ENCODE measurements around the gene HOXC4. TPM values are rescaled to one million over a fixed set of nuclear protein-coding genes. Genes with fewer than 3 reads are reported as not detected.

The HOXC4 gene
- total and polyA plus RNA-seq, 4 donors: 0.02 TPM; not detected in 3

DNA sequence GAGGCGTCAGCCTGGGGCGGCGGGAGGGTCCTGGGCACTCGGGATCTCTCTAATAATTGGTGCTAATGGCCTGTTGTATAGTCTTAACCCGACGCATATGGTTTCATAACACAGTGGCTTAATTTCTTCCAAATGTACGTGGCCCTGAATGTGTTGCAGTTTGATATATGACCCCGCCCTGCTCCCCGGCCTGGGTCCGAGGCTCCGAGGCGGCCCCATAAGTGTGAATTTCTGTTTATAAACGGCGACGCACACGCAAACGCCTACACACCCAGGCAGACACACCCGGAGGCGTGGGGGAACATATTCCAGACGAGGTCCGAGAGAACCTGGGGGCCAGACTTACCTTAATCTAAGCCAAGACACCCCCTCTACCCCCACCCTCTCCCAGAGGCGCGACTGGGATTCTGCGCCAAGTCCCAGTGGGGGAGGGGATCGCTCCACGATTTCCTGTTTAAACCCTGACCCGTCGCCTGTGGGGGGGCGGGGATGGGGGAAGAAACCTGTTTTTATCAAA lies 35.1 kb upstream of the HOXC4 start (continued):
- TF ChIP-seq, protein P1, sequence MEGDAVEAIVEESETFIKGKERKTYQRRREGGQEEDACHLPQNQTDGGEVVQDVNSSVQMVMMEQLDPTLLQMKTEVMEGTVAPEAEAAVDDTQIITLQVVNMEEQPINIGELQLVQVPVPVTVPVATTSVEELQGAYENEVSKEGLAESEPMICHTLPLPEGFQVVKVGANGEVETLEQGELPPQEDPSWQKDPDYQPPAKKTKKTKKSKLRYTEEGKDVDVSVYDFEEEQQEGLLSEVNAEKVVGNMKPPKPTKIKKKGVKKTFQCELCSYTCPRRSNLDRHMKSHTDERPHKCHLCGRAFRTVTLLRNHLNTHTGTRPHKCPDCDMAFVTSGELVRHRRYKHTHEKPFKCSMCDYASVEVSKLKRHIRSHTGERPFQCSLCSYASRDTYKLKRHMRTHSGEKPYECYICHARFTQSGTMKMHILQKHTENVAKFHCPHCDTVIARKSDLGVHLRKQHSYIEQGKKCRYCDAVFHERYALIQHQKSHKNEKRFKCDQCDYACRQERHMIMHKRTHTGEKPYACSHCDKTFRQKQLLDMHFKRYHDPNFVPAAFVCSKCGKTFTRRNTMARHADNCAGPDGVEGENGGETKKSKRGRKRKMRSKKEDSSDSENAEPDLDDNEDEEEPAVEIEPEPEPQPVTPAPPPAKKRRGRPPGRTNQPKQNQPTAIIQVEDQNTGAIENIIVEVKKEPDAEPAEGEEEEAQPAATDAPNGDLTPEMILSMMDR (IDR thresholded peaks at IDR 0.05; ENCODE audit: low read depth, low read length, missing input control): no peak
- no peak for TF ChIP-seq EGR1 (IDR thresholded peaks at IDR 0.05; ENCODE audit: low read depth in 2 of 2)
- TF ChIP-seq RAD21 (IDR thresholded peaks at IDR 0.05): no peak
- TF ChIP-seq TAF1 (conservative IDR thresholded peaks at IDR 0.05): no peak
- no peak for TF ChIP-seq YY1 (IDR thresholded peaks at IDR 0.05)
- TF ChIP-seq, protein P2, sequence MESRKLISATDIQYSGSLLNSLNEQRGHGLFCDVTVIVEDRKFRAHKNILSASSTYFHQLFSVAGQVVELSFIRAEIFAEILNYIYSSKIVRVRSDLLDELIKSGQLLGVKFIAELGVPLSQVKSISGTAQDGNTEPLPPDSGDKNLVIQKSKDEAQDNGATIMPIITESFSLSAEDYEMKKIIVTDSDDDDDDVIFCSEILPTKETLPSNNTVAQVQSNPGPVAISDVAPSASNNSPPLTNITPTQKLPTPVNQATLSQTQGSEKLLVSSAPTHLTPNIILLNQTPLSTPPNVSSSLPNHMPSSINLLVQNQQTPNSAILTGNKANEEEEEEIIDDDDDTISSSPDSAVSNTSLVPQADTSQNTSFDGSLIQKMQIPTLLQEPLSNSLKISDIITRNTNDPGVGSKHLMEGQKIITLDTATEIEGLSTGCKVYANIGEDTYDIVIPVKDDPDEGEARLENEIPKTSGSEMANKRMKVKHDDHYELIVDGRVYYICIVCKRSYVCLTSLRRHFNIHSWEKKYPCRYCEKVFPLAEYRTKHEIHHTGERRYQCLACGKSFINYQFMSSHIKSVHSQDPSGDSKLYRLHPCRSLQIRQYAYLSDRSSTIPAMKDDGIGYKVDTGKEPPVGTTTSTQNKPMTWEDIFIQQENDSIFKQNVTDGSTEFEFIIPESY (IDR thresholded peaks at IDR 0.05): no peak

DNA sequence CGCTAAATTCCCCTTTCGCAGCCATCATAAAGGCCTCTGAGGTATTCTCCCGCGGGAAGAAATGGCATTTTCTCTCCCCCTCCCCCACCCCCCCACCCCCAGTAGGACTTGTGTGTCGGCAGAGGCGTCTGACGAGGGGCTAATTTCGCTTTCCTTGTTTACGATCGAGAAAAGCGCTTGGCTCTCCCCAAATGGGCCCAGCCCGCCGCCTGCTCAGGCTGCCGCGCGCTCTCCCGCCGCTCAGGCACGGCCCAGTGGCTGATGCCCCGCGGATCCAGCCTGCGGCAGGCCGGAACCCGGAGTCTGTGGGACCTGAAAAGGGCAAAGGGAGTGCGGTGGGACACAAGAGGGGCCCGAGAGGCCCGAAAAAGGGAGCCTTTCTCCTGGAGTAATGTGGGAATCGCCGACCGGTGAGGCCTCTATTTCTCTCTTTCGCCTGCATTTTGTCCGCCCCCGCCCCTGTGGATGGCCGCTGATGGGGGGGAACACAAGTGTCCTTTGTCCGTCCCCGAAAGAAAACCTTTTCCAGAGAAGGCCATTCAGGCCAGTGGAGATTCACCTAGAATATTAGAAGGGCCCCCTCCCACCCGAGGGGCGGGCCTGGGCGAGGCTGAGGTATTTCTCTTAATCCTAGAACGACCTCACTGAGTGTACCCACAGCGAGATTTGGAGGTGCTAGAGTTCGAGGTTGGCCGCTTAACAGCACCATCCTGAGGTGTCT lies 34.4 kb upstream of the HOXC4 start:
- Histone ChIP-seq H3K27me3 (ENCODE audit: control insufficient read depth in 4 of 4, insufficient read depth in 4 of 4, low read length in 3 of 4) (peaks cover 6 to 57% (median 15%) of the 10 kb centered on the region in 4 donors), H3K36me3 (ENCODE audit: control insufficient read depth in 4 of 4, insufficient read depth in 3 of 4, low read depth in 1 of 4, low read length in 3 of 4) (no peaks in the 10 kb centered on the region), H3K4me3 (ENCODE audit: low read depth in 1 of 3, low read length in 3 of 3) (peak overlapping the region in 1 of 3 donors; percentile 19), H3K9ac (ENCODE audit: low read depth in 1 of 2, low read length in 2 of 2) (no peak overlapping the region), H3K4me1 (ENCODE audit: control insufficient read depth in 4 of 4, insufficient read depth in 4 of 4, low read length in 3 of 4) (peaks cover 0 to 16% (median 11%) of the 10 kb centered on the region in 4 donors), H3K9me3 (ENCODE audit: control insufficient read depth in 4 of 4, low read length in 3 of 4) (no peaks in the 10 kb centered on the region), H3K27ac (ENCODE audit: low read depth in 1 of 2, low read length in 2 of 2) (no peak overlapping the region)
- DNase-seq (ENCODE audit: low spot score): no peak
- TF ChIP-seq GABPA (IDR thresholded peaks at IDR 0.05 in 1 of 2, conservative IDR thresholded peaks at IDR 0.05 in 1 of 2) (no peak), NR2F2 (IDR thresholded peaks at IDR 0.05) (no peak), SP1 (IDR thresholded peaks at IDR 0.05) (no peak), RXRA (IDR thresholded peaks at IDR 0.05) (no peak), JUND (IDR thresholded peaks at IDR 0.05) (no peak), RAD21 (IDR thresholded peaks at IDR 0.05) (no peak), YY1 (IDR thresholded peaks at IDR 0.05) (no peak), HNF4G (IDR thresholded peaks at IDR 0.05) (no peak), FOXA1 (IDR thresholded peaks at IDR 0.05) (no peak), HNF4A (conservative IDR thresholded peaks at IDR 0.05) (no peak)
- TF ChIP-seq, protein P3, sequence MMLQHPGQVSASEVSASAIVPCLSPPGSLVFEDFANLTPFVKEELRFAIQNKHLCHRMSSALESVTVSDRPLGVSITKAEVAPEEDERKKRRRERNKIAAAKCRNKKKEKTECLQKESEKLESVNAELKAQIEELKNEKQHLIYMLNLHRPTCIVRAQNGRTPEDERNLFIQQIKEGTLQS (IDR thresholded peaks at IDR 0.05): no peak
- TF ChIP-seq, protein P4, sequence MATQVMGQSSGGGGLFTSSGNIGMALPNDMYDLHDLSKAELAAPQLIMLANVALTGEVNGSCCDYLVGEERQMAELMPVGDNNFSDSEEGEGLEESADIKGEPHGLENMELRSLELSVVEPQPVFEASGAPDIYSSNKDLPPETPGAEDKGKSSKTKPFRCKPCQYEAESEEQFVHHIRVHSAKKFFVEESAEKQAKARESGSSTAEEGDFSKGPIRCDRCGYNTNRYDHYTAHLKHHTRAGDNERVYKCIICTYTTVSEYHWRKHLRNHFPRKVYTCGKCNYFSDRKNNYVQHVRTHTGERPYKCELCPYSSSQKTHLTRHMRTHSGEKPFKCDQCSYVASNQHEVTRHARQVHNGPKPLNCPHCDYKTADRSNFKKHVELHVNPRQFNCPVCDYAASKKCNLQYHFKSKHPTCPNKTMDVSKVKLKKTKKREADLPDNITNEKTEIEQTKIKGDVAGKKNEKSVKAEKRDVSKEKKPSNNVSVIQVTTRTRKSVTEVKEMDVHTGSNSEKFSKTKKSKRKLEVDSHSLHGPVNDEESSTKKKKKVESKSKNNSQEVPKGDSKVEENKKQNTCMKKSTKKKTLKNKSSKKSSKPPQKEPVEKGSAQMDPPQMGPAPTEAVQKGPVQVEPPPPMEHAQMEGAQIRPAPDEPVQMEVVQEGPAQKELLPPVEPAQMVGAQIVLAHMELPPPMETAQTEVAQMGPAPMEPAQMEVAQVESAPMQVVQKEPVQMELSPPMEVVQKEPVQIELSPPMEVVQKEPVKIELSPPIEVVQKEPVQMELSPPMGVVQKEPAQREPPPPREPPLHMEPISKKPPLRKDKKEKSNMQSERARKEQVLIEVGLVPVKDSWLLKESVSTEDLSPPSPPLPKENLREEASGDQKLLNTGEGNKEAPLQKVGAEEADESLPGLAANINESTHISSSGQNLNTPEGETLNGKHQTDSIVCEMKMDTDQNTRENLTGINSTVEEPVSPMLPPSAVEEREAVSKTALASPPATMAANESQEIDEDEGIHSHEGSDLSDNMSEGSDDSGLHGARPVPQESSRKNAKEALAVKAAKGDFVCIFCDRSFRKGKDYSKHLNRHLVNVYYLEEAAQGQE (IDR thresholded peaks at IDR 0.05): no peak
- TF ChIP-seq, protein P2 (IDR thresholded peaks at IDR 0.05): no peak
- WGBS: 20% methylated on average over 43 of the region's 43 CpGs
